PFSK-1 (cell line): ENCODE data around the gene PARVB.
A peak's percentile ranks its signal among the peaks of the same experiment; 100 is the strongest.

Experiments
- FOXP2 ChIP-seq: optimal IDR thresholded peaks from 2 replicates; pipeline ENCODE3; 2011; ENCODE audit warnings: borderline replicate concordance, control low read depth, inconsistent platforms; ENCODE audit not compliant: insufficient read depth; ENCODE audit errors: extremely low read length, extremely low read depth
- POLR2AphosphoS5 ChIP-seq: IDR thresholded peaks from 2 replicates; pipeline ENCODE4 v1.6.1; 2012; ENCODE audit warnings: low read depth, mild to moderate bottlenecking, control low read depth, low read length, moderate library complexity
- SIN3A ChIP-seq: IDR thresholded peaks from 2 replicates; pipeline ENCODE4 v1.6.1; 2012; ENCODE audit warnings: mild to moderate bottlenecking, low read length, moderate library complexity, borderline replicate concordance; ENCODE audit not compliant: insufficient read depth
- TAF1 ChIP-seq: IDR thresholded peaks from 2 replicates; pipeline ENCODE4 v1.6.1; 2012; ENCODE audit warnings: low read length, control low read depth, borderline replicate concordance; ENCODE audit not compliant: insufficient read depth
- TF ChIP-seq, protein P1 (sequence below), 2 experiments: IDR thresholded peaks; 2 replicates each; pipeline versions ENCODE4 v1.6.1 to v1.8.0; 2011 to 2012; ENCODE audit warnings: low read depth in 2 of 2, low read length in 2 of 2, control low read depth in 1 of 2, inconsistent platforms in 1 of 2, mild to moderate bottlenecking in 1 of 2, moderate library complexity in 1 of 2; ENCODE audit not compliant: insufficient read depth in 1 of 2

The PARVB gene

GRCh38 chr22:44133901-44134571 lies 109.9 kb downstream of the PARVB start:
- TF ChIP-seq FOXP2 (peak; percentile 7), POLR2AphosphoS5 (no peak)
- TF ChIP-seq, protein P1, sequence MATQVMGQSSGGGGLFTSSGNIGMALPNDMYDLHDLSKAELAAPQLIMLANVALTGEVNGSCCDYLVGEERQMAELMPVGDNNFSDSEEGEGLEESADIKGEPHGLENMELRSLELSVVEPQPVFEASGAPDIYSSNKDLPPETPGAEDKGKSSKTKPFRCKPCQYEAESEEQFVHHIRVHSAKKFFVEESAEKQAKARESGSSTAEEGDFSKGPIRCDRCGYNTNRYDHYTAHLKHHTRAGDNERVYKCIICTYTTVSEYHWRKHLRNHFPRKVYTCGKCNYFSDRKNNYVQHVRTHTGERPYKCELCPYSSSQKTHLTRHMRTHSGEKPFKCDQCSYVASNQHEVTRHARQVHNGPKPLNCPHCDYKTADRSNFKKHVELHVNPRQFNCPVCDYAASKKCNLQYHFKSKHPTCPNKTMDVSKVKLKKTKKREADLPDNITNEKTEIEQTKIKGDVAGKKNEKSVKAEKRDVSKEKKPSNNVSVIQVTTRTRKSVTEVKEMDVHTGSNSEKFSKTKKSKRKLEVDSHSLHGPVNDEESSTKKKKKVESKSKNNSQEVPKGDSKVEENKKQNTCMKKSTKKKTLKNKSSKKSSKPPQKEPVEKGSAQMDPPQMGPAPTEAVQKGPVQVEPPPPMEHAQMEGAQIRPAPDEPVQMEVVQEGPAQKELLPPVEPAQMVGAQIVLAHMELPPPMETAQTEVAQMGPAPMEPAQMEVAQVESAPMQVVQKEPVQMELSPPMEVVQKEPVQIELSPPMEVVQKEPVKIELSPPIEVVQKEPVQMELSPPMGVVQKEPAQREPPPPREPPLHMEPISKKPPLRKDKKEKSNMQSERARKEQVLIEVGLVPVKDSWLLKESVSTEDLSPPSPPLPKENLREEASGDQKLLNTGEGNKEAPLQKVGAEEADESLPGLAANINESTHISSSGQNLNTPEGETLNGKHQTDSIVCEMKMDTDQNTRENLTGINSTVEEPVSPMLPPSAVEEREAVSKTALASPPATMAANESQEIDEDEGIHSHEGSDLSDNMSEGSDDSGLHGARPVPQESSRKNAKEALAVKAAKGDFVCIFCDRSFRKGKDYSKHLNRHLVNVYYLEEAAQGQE (IDR thresholded peaks at IDR 0.05; ENCODE audit: insufficient read depth in 1 of 2, low read depth in 2 of 2, low read length in 2 of 2) = no peak

- TF ChIP-seq FOXP2 (no peak), TAF1 (no peak)
Observed at GRCh38 chr22:44136112-44136511, 112.0 kb downstream of the PARVB start.

DNA sequence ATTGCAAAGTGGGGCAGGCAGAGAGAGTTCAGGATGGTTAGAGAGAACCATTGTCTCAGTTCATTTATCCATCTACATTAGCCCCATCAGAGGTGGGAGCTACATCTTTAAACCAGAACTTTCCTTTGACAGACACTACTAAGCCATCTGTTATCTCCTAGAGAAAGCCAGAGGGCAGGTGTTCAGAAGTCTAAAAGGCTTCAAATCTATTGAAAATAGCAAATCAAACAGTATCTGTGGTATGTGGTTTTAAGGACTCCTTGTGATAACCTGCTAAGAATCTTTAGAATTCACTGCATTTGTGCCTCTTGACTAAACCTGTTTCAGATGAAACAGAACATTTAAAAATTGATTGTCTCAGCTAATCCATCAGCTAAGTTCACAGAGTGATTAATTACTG lies 112.7 kb downstream of the PARVB start:
- no peak for TF ChIP-seq SIN3A
- TF ChIP-seq TAF1 = no peak
- TF ChIP-seq POLR2AphosphoS5 = no peak
- no peak for TF ChIP-seq FOXP2
- TF ChIP-seq, protein P1 (IDR thresholded peaks at IDR 0.05; ENCODE audit: insufficient read depth in 1 of 2, low read depth in 2 of 2, low read length in 2 of 2) = no peak

GRCh38 chr22:44137415-44137814 lies 113.3 kb downstream of the PARVB start:
- no peak for TF ChIP-seq TAF1
- TF ChIP-seq SIN3A = no peak
- TF ChIP-seq FOXP2 = no peak
- TF ChIP-seq, protein P1 (IDR thresholded peaks at IDR 0.05; ENCODE audit: insufficient read depth in 1 of 2, low read depth in 2 of 2, low read length in 2 of 2) = no peak
- TF ChIP-seq POLR2AphosphoS5 = no peak

DNA sequence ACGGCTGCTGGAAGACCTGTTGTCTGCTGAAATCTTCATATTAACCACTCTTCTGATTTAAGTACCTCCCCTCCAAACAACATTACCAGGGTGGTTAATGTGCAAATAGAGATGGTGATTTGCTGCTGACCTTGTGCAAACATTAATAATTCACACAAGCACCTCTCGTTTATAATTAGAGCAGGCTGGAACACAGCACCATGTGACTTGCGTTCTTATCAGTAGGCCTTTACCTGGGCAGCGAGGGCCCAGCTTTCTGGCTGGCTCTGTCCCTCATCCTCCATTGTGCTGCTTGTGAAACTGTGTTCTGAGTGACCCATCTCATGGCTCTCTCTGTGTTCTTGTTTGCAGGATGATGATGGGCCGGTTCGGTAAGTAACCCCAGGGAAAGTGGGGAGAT lies 115.7 kb downstream of the PARVB start:
- no peak for TF ChIP-seq POLR2AphosphoS5
- no peak for TF ChIP-seq FOXP2
- no peak for TF ChIP-seq TAF1
- TF ChIP-seq SIN3A = no peak
- TF ChIP-seq, protein P1 (IDR thresholded peaks at IDR 0.05; ENCODE audit: insufficient read depth in 1 of 2, low read depth in 2 of 2, low read length in 2 of 2) = no peak
